H1 (cell line): Measurements from ENCODE around the gene LANCL2. TPM values are rescaled to one million over a fixed set of nuclear protein-coding genes. Genes with fewer than 3 reads are reported as not detected.

ENCODE experiments used
- CTCF ChIA-PET: fragments of 300-600 bp; sonication (Branson Sonifier 250); formaldehyde crosslinking; loops from one replicate; lab custom pipeline; 2021; ENCODE audit not compliant: partially characterized antibody; lab: Charles Lee
- POLR2A ChIA-PET: fragments of 300-600 bp; sonication (Branson Sonifier 250); formaldehyde crosslinking; loops from one replicate; lab custom pipeline; 2021; ENCODE audit warnings: inconsistent platforms; ENCODE audit not compliant: partially characterized antibody; lab: Charles Lee
- DNase-seq, 2 experiments: peaks; one replicate each; pipeline versions ENCODE4 v3.0.0 to v3.0.0-alpha.2; 2010 to 2022; ENCODE audit warnings: low spot score in 2 of 2, low read depth in 1 of 2, mixed read lengths in 1 of 2
- FAIRE-seq: peaks from 2 replicates; lab custom pipeline; 2011; peaks lifted over from hg19 to GRCh38; lab: Jason Lieb, UNC
- H2AFZ ChIP-seq: 2 replicates; pipeline ENCODE4 v1.8.1; 2012; ENCODE audit warnings: low read length, inconsistent platforms
- H2AK5ac ChIP-seq: 2 replicates; pipeline ENCODE4 v1.6.1; 2013; ENCODE audit warnings: low read depth, low read length
- H2BK120ac ChIP-seq: replicated peaks from 2 replicates; pipeline ENCODE3; 2013; ENCODE audit warnings: low read depth, low read length, inconsistent platforms
- H2BK12ac ChIP-seq: 2 replicates; pipeline ENCODE4 v1.6.1; 2013; ENCODE audit warnings: low read depth, low read length
- H2BK15ac ChIP-seq: 2 replicates; pipeline ENCODE4 v1.6.1; 2013; ENCODE audit warnings: low read length
- H2BK20ac ChIP-seq: 2 replicates; pipeline ENCODE4 v1.6.1; 2013; ENCODE audit warnings: low read length
- H2BK5ac ChIP-seq: 2 replicates; pipeline ENCODE4 v1.6.1; 2013; ENCODE audit warnings: low read depth, low read length
- H3K14ac ChIP-seq: 2 replicates; pipeline ENCODE4 v1.6.1; 2013; ENCODE audit warnings: inconsistent platforms; ENCODE audit not compliant: insufficient read length
- H3K18ac ChIP-seq: 2 replicates; pipeline ENCODE4 v1.6.1; 2013; ENCODE audit warnings: low read length; ENCODE audit errors: extremely low read depth
- H3K23ac ChIP-seq: 2 replicates; pipeline ENCODE4 v1.6.1; 2013; ENCODE audit warnings: inconsistent platforms; ENCODE audit not compliant: insufficient read length
- H3K23me2 ChIP-seq: 2 replicates; pipeline ENCODE4 v1.6.1; 2013; ENCODE audit warnings: low read depth, low read length
- H3K27ac ChIP-seq: 2 replicates; pipeline ENCODE4 v1.6.1; 2011; ENCODE audit warnings: low read depth, low read length, inconsistent platforms
- H3K27me3 ChIP-seq, 4 experiments: replicated peaks in 1 of 4; 1 replicate in 1 of 4; 2 replicates in 3 of 4; pipeline versions ENCODE4 v1.6.1 to v1.8.1; 2011 to 2013; ENCODE audit warnings: low read length in 3 of 4, mild to moderate bottlenecking in 3 of 4, inconsistent platforms in 2 of 4, mixed read lengths in 2 of 4, moderate library complexity in 1 of 4; ENCODE audit not compliant: control insufficient read depth in 3 of 4, insufficient read depth in 3 of 4; ENCODE audit errors: extremely low read depth in 1 of 4
- H3K36me3 ChIP-seq, 4 experiments: 2 replicates each; pipeline versions ENCODE4 v1.6.1 to v1.8.1; 2011 to 2013; ENCODE audit warnings: mild to moderate bottlenecking in 4 of 4, low read length in 3 of 4, moderate library complexity in 2 of 4, control low read depth in 1 of 4, inconsistent platforms in 1 of 4; ENCODE audit not compliant: insufficient read depth in 4 of 4, control insufficient read depth in 2 of 4
- H3K4ac ChIP-seq: replicated peaks from 2 replicates; pipeline ENCODE3; 2013; ENCODE audit warnings: low read length, low read depth, mixed read lengths, inconsistent platforms; ENCODE audit not compliant: insufficient read length
- H3K4me1 ChIP-seq, 4 experiments: replicated peaks in 1 of 4; 1 replicate in 1 of 4; 2 replicates in 3 of 4; pipeline versions ENCODE4 v1.6.1 to v1.8.1; 2011 to 2013; ENCODE audit warnings: low read length in 3 of 4, inconsistent platforms in 2 of 4, mixed read lengths in 1 of 4; ENCODE audit not compliant: insufficient read depth in 4 of 4, control insufficient read depth in 3 of 4
- H3K4me2 ChIP-seq, 2 experiments: 2 replicates each; pipeline versions ENCODE4 v1.6.1 to v1.8.1; 2011 to 2013; ENCODE audit warnings: low read depth in 2 of 2, low read length in 2 of 2, control low read depth in 1 of 2, inconsistent platforms in 1 of 2, mild to moderate bottlenecking in 1 of 2; ENCODE audit not compliant: insufficient read depth in 1 of 2
- H3K4me3 ChIP-seq, 4 experiments: fragments of 200-600, 300-600 bp in 1 of 4; sonication (generic), shearing (Covaris generic), sonication (Bioruptor Twin) in 1 of 4; 2 replicates each; pipeline versions ENCODE4 v1.5.1 to v1.8.1; 2011 to 2016; ENCODE audit warnings: low read length in 4 of 4, low read depth in 3 of 4, control low read depth in 2 of 4, inconsistent platforms in 2 of 4, mild to moderate bottlenecking in 2 of 4, mixed read lengths in 1 of 4, moderate library complexity in 1 of 4; ENCODE audit not compliant: insufficient read depth in 2 of 4; ENCODE audit errors: extremely low read depth in 1 of 4
- H3K56ac ChIP-seq: replicated peaks from 2 replicates; pipeline ENCODE3; 2013; ENCODE audit warnings: low read depth, mild to moderate bottlenecking, mixed read lengths, low read length, inconsistent platforms; ENCODE audit not compliant: insufficient read length
- H3K79me1 ChIP-seq: 2 replicates; pipeline ENCODE4 v1.6.1; 2013; ENCODE audit warnings: low read depth, low read length, control low read depth
- H3K79me2 ChIP-seq, 2 experiments: 2 replicates each; pipeline versions ENCODE4 v1.6.1 to v1.8.1; 2012 to 2013; ENCODE audit warnings: low read length in 2 of 2, mild to moderate bottlenecking in 2 of 2, inconsistent platforms in 1 of 2; ENCODE audit not compliant: insufficient read depth in 2 of 2, control insufficient read depth in 1 of 2
- H3K9ac ChIP-seq, 4 experiments: replicated peaks in 1 of 4; 1 replicate in 1 of 4; 2 replicates in 3 of 4; pipeline versions ENCODE4 v1.6.1 to v1.8.1; 2011 to 2013; ENCODE audit warnings: low read depth in 3 of 4, low read length in 3 of 4, control low read depth in 2 of 4, mild to moderate bottlenecking in 2 of 4, moderate library complexity in 2 of 4, inconsistent platforms in 1 of 4; ENCODE audit errors: extremely low read depth in 1 of 4
- H3K9me3 ChIP-seq, 2 experiments: 2 replicates each; pipeline versions ENCODE4 v1.6.1 to v1.8.1; 2012 to 2013; ENCODE audit warnings: mild to moderate bottlenecking in 2 of 2, moderate library complexity in 2 of 2, control low read depth in 1 of 2, inconsistent platforms in 1 of 2, low read depth in 1 of 2, low read length in 1 of 2, mixed read lengths in 1 of 2; ENCODE audit not compliant: insufficient read depth in 2 of 2
- H4K20me1 ChIP-seq, 2 experiments: replicated peaks in 1 of 2; 2 replicates each; pipeline versions ENCODE3 to v1.8.1; 2011 to 2013; ENCODE audit warnings: inconsistent platforms in 2 of 2, low read length in 2 of 2, mild to moderate bottlenecking in 1 of 2; ENCODE audit not compliant: insufficient read depth in 2 of 2, control insufficient read depth in 1 of 2
- H4K5ac ChIP-seq: 2 replicates; pipeline ENCODE4 v1.6.1; 2013; ENCODE audit warnings: low read length, low read depth, mixed read lengths, inconsistent platforms; ENCODE audit not compliant: insufficient read length
- H4K8ac ChIP-seq: 2 replicates; pipeline ENCODE4 v1.8.0; 2013; ENCODE audit warnings: mild to moderate bottlenecking, moderate library complexity, low read length, inconsistent platforms; ENCODE audit not compliant: insufficient read depth; ENCODE audit errors: extremely low read depth
- H4K91ac ChIP-seq: replicated peaks from 2 replicates; pipeline ENCODE3; 2013; ENCODE audit warnings: low read length, mixed read lengths, inconsistent platforms; ENCODE audit not compliant: insufficient read length
- CTBP2 ChIP-seq: IDR thresholded peaks from 2 replicates; pipeline ENCODE4 v1.7.0; 2011; ENCODE audit warnings: borderline replicate concordance, mild to moderate bottlenecking, moderate library complexity, mixed read lengths, low read length; ENCODE audit not compliant: insufficient read depth, insufficient read length
- FOSL1 ChIP-seq: IDR thresholded peaks from 2 replicates; pipeline ENCODE4 v1.6.1; 2011; ENCODE audit warnings: mild to moderate bottlenecking, low read depth, low read length, moderate library complexity; ENCODE audit not compliant: insufficient read depth
- TAF1 ChIP-seq: IDR thresholded peaks from 2 replicates; pipeline ENCODE4 v1.6.1; 2011; ENCODE audit warnings: mild to moderate bottlenecking, low read depth, low read length
- WGBS, 2 experiments: shearing (Covaris generic) in 1 of 2; methylation state at CpG; one replicate each; pipeline versions ENCODE4 v1.1.6 to v1.1.7; 2013 to 2015; ENCODE audit warnings: low lambda C conversion rate in 2 of 2, mixed read lengths in 2 of 2, inconsistent platforms in 1 of 2, low coverage in 1 of 2, missing lambda C conversion rate in 1 of 2; ENCODE audit not compliant: insufficient replicate concordance in 2 of 2, insufficient coverage in 1 of 2, insufficient read length in 1 of 2; ENCODE audit errors: extremely low coverage in 1 of 2, missing lambda C conversion rate in 1 of 2; 5-methylcytosine and 5-hydroxymethylcytosine counted together
- polyA plus RNA-seq, 7 experiments: library from polyadenylated mRNA; depleted of rRNA in 3 of 7; stranded (reverse) in 5 of 7; unstranded in 2 of 7; fragments of >200 nt in 5 of 7; fragments of 200-250 nt in 2 of 7; gene quantifications; 1 replicate in 5 of 7; 2 replicates in 1 of 7; 4 replicates in 1 of 7; pipeline versions ENCODE4 v1.2.1 to v1.2.3, GENCODE V29; 2011 to 2013; ENCODE audit warnings: missing spikeins in 2 of 7, mixed read lengths in 2 of 7
- total RNA-seq: library from RNA; stranded (reverse); fragmentation: NEBNext Ultra II Directional; extraction: Animal tissue kit (Norgen Biotek cat#: 25700); gene quantifications from 2 replicates; pipeline ENCODE4 v1.2.1, GENCODE V29; 2021

Gene LANCL2
- total and polyA plus RNA-seq, 2 of the 8 experiments (the other 6 are each of a cell fraction or from before 2014, with no cell fraction given): 9.2 to 9.5 TPM

DNA sequence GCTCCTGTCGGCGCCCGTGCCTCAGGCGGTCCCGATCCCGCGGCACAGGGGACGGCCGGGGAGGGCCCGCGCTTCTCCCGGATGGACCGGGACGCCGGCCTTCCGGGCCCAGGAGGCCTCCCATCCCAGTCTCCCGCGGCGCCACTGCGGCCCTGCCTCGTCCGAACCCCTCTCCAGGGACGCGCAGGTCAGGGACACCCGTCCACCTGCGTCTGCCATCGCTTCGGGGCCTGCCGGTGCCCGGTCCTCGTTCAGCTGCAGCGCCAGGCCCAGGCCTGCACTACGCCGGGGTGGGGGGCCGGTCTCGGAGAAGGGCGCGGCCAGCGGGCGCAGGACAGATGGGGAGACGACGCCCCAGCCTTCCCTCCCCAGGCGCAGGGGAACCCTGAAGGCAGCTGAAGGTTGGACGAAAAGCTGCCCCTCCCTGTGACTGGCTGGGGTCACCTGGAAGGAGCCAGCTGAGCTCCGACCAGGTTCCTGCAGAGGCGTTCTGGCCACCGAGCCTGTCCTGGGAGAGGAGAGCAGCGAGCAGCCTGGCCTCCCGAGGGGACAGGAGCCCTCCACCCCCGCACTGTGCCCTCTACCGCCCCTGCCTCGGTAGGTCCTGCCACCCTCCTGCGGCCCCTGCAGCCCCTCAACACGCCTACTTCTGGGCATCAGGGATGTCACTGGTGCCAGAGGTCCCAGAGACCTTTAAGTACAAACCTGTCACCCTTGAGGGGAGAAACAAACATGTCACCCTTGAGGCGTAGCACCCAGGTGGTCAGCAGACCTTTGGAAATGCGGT is 84.3 kb downstream of the LANCL2 start:
- no peak overlapping the region for H2BK12ac ChIP-seq
- H3K4me3 ChIP-seq: no peak overlapping the region
- H3K27ac ChIP-seq: no peak overlapping the region
- no peaks in the 10 kb centered on the region for H3K9me3 ChIP-seq
- ChIA-PET CTCF (interaction anchor here (0.6 kb wide), 1 partner anchor 20 kb away, joined by 4 read pairs; no protein-coding TSS in a partner anchor), POLR2A (no interaction called here)
- H3K23ac ChIP-seq: no peak overlapping the region
- H2BK120ac ChIP-seq: no peak overlapping the region
- no peak overlapping the region for H2BK15ac ChIP-seq
- no peaks in the 10 kb centered on the region for H3K36me3 ChIP-seq
- no peak overlapping the region for H3K9ac ChIP-seq
- TF ChIP-seq TAF1 (no peak), FOSL1 (no peak), CTBP2 (no peak)
- H4K91ac ChIP-seq: no peak overlapping the region
- H3K23me2 ChIP-seq: peaks cover 2% of the 10 kb centered on the region; the same call in 1 of the 2 replicates
- no peak for FAIRE-seq
- H4K5ac ChIP-seq: no peak overlapping the region
- no peak overlapping the region for H3K56ac ChIP-seq
- H3K18ac ChIP-seq: no peak overlapping the region
- no peaks in the 10 kb centered on the region for H3K4me1 ChIP-seq
- no peak overlapping the region for H2AFZ ChIP-seq
- H2BK5ac ChIP-seq: no peak overlapping the region
- H2AK5ac ChIP-seq: no peak overlapping the region
- H4K8ac ChIP-seq: peak overlapping the region; percentile 25
- no peaks in the 10 kb centered on the region for H3K79me1 ChIP-seq
- 83% methylated on average over 28 of the region's 56 CpGs; no CpG with 5 or more reads in 1 of the 2 experiments for WGBS, 2 experiments
- no peaks in the 10 kb centered on the region for H3K27me3 ChIP-seq
- H3K79me2 ChIP-seq: no peaks in the 10 kb centered on the region
- no peak overlapping the region for H3K4ac ChIP-seq
- DNase-seq: no peak
- no peak overlapping the region for H3K14ac ChIP-seq
- no peaks in the 10 kb centered on the region for H4K20me1 ChIP-seq
- no peak overlapping the region for H2BK20ac ChIP-seq
- H3K4me2 ChIP-seq: no peak overlapping the region
